ENCODE results near the gene CALB2. TPM values are rescaled to one million over a fixed set of nuclear protein-coding genes. Genes with fewer than 3 reads are reported as not detected.

CALB2 gene
- total RNA-seq, 1 donor from 2014 or later: 0.96 TPM

DNA sequence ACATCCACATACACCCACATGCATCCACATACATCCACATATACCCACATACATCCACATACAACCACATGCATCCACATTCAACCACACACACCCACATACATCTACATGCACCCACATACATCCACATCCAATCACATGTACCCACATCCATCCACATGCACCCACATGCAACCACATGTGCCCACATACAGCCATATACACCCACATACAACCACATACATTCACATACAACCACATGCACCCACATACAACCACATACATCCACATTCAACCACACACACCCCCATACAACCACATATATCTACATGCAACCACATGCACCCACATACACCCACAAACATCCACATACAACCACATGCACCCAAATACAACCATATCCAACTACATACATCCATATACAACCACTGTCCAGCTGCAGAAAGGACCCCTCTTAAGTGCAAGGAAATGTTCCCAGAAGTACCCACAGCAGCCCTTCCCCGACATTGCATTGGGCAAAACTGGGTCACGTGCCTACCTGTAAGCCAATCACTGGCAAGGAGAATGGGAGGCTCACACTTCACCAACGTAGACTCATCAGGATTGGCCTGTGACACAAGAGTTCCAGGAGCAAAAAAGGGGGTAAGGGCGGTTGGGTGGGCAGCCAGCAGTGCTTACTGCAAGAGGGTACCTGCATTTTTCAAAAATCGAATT lies 18.1 kb downstream of the CALB2 start:
- Mint-ChIP-seq H3K9me3 (ENCODE audit: low read depth) (no peaks in the 10 kb centered on the region), H3K27me3 (peaks cover 17% of the 10 kb centered on the region), H3K36me3 (ENCODE audit: insufficient read depth) (no peaks in the 10 kb centered on the region), H3K27ac (no peak overlapping the region), H3K4me1 (ENCODE audit: low read depth) (no peaks in the 10 kb centered on the region), H3K4me3 (ENCODE audit: low read depth) (no peak overlapping the region)
- DNase-seq (ENCODE audit: low spot score, unreplicated experiment): no peak
- TF ChIP-seq, protein P1, sequence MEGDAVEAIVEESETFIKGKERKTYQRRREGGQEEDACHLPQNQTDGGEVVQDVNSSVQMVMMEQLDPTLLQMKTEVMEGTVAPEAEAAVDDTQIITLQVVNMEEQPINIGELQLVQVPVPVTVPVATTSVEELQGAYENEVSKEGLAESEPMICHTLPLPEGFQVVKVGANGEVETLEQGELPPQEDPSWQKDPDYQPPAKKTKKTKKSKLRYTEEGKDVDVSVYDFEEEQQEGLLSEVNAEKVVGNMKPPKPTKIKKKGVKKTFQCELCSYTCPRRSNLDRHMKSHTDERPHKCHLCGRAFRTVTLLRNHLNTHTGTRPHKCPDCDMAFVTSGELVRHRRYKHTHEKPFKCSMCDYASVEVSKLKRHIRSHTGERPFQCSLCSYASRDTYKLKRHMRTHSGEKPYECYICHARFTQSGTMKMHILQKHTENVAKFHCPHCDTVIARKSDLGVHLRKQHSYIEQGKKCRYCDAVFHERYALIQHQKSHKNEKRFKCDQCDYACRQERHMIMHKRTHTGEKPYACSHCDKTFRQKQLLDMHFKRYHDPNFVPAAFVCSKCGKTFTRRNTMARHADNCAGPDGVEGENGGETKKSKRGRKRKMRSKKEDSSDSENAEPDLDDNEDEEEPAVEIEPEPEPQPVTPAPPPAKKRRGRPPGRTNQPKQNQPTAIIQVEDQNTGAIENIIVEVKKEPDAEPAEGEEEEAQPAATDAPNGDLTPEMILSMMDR (IDR thresholded peaks at IDR 0.05; ENCODE audit: unreplicated experiment): no peak

- no peaks in the 10 kb centered on the region for H3K36me3 Mint-ChIP-seq (ENCODE audit: insufficient read depth)
- H3K4me1 Mint-ChIP-seq (ENCODE audit: low read depth): no peaks in the 10 kb centered on the region
- H3K4me3 Mint-ChIP-seq (ENCODE audit: low read depth): no peak overlapping the region
- no peaks in the 10 kb centered on the region for H3K9me3 Mint-ChIP-seq (ENCODE audit: low read depth)
- TF ChIP-seq, protein P1 (IDR thresholded peaks at IDR 0.05; ENCODE audit: unreplicated experiment): no peak
- no peak for DNase-seq (ENCODE audit: low spot score, unreplicated experiment)
- H3K27ac Mint-ChIP-seq: no peak overlapping the region
- peaks cover 26% of the 10 kb centered on the region for H3K27me3 Mint-ChIP-seq
Measured at GRCh38 chr16:71379711-71380110, 21.2 kb downstream of the CALB2 start.

- H3K27ac Mint-ChIP-seq: no peak overlapping the region
- no peak overlapping the region for H3K4me3 Mint-ChIP-seq (ENCODE audit: low read depth)
- no peaks in the 10 kb centered on the region for H3K4me1 Mint-ChIP-seq (ENCODE audit: low read depth)
- H3K9me3 Mint-ChIP-seq (ENCODE audit: low read depth): no peaks in the 10 kb centered on the region
- TF ChIP-seq, protein P1 (IDR thresholded peaks at IDR 0.05; ENCODE audit: unreplicated experiment): no peak
- no peak for DNase-seq (ENCODE audit: low spot score, unreplicated experiment)
- H3K36me3 Mint-ChIP-seq (ENCODE audit: insufficient read depth): no peaks in the 10 kb centered on the region
- peaks cover 27% of the 10 kb centered on the region for H3K27me3 Mint-ChIP-seq
Measured at GRCh38 chr16:71380831-71381230, 22.3 kb downstream of the CALB2 start.

GRCh38 chr16:71383054-71383773 lies 24.7 kb downstream of the CALB2 start:
- Mint-ChIP-seq H3K27ac (no peak overlapping the region), H3K27me3 (peaks cover 25% of the 10 kb centered on the region), H3K4me1 (ENCODE audit: low read depth) (peaks cover 9% of the 10 kb centered on the region), H3K36me3 (ENCODE audit: insufficient read depth) (no peaks in the 10 kb centered on the region), H3K4me3 (ENCODE audit: low read depth) (no peak overlapping the region), H3K9me3 (ENCODE audit: low read depth) (no peaks in the 10 kb centered on the region)
- DNase-seq (ENCODE audit: low spot score, unreplicated experiment): no peak
- TF ChIP-seq, protein P1 (IDR thresholded peaks at IDR 0.05; ENCODE audit: unreplicated experiment): no peak

DNA sequence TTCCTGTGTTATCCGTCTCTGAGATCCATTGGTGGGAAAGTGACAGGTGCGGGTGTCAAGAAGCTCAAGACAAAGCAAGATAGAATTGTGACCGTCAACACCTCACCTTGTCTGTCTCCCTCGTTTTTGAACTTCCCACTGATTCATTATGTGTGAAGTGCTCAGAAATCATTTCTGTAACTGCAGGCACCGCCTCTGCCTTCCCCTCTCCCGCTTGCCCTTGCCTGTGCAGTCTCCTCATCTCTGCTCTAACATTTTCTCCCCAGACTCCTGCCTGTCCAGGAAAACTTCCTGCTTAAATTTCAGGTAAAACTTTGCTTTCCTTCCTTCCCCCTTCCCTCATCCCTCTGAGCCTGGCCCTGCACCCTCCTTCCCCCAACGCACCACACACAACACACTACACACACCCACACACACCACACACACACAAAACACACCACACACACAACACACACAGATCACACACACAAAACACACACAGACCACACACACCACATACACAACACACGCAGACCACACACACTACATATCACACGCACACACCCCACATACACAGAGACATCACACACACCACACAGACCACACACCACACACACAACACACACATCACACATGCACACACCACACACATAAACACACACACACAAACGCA lies 25.7 kb downstream of the CALB2 start:
- H3K27me3 Mint-ChIP-seq: peaks cover 25% of the 10 kb centered on the region
- TF ChIP-seq, protein P1 (IDR thresholded peaks at IDR 0.05; ENCODE audit: unreplicated experiment): no peak
- no peaks in the 10 kb centered on the region for H3K36me3 Mint-ChIP-seq (ENCODE audit: insufficient read depth)
- no peak for DNase-seq (ENCODE audit: low spot score, unreplicated experiment)
- H3K4me3 Mint-ChIP-seq (ENCODE audit: low read depth): no peak overlapping the region
- no peak overlapping the region for H3K27ac Mint-ChIP-seq
- peaks cover 9% of the 10 kb centered on the region for H3K4me1 Mint-ChIP-seq (ENCODE audit: low read depth)
- no peaks in the 10 kb centered on the region for H3K9me3 Mint-ChIP-seq (ENCODE audit: low read depth)

Measured in progenitor cell of endocrine pancreas (in vitro differentiated cells).